Thymus (tissue), 11 donors: ENCODE results near the gene MCTS1. TPM values are rescaled to one million over a fixed set of nuclear protein-coding genes. Genes with fewer than 3 reads are reported as not detected.

ENCODE experiments used
- DNase-seq, 9 donors: peaks; one replicate each; pipeline ENCODE4 v3.0.0-alpha.2; 2013; ENCODE audit warnings: low spot score in 9 of 9, low read depth in 6 of 9, missing footprints in 1 of 9
- H3K27ac ChIP-seq, 2 donors: one replicate each; pipeline ENCODE4 v1.5.1; 2013; ENCODE audit warnings: control low read depth in 1 of 2, low read depth in 1 of 2, low read length in 1 of 2, mild to moderate bottlenecking in 1 of 2, moderate library complexity in 1 of 2
- H3K27me3 ChIP-seq, 2 donors: one replicate each; pipeline ENCODE4 v1.5.1; 2013; ENCODE audit warnings: low read length in 1 of 2; ENCODE audit not compliant: control insufficient read depth in 2 of 2, insufficient read depth in 1 of 2
- H3K36me3 ChIP-seq, 2 donors: one replicate each; pipeline ENCODE4 v1.5.1; 2013; ENCODE audit warnings: low read length in 1 of 2, mild to moderate bottlenecking in 1 of 2, moderate library complexity in 1 of 2; ENCODE audit not compliant: control insufficient read depth in 2 of 2, insufficient read depth in 2 of 2
- H3K4me1 ChIP-seq, 2 donors: one replicate each; pipeline ENCODE4 v1.5.1; 2013; ENCODE audit warnings: low read length in 2 of 2; ENCODE audit not compliant: control insufficient read depth in 2 of 2, insufficient read depth in 2 of 2
- H3K4me3 ChIP-seq, 2 donors: one replicate each; pipeline ENCODE4 v1.5.1; 2013; ENCODE audit warnings: low read length in 2 of 2, control low read depth in 1 of 2, mild to moderate bottlenecking in 1 of 2
- H3K9me3 ChIP-seq, 2 donors: one replicate each; pipeline ENCODE4 v1.5.1; 2013; ENCODE audit warnings: low read length in 1 of 2, mild to moderate bottlenecking in 1 of 2; ENCODE audit not compliant: control insufficient read depth in 2 of 2, insufficient read depth in 1 of 2
- WGBS: extraction: QIAGEN DNeasy Blood & Tissue Kit; methylation state at CpG from one replicate; pipeline ENCODE4 v1.1.7; 2013; 5-methylcytosine and 5-hydroxymethylcytosine counted together
- polyA plus RNA-seq: library from polyadenylated mRNA; stranded (reverse); fragments of 200-250 nt; gene quantifications from one replicate; pipeline ENCODE4 v1.2.3, GENCODE V29; 2013
- total RNA-seq: library from RNA; stranded (reverse); fragments of 120-200 nt; gene quantifications from one replicate; pipeline ENCODE4 v1.2.4, GENCODE V29; 2013
- donor health status: healthy.

The MCTS1 gene
- total and polyA plus RNA-seq, 2 donors: 62.1 to 87.1 TPM

GRCh38 chrX:120653000-120653399 lies 49.1 kb downstream of the MCTS1 start:
- 83% methylated on average over 3 of the region's 3 CpGs for WGBS
- no peaks in the 10 kb centered on the region for H3K27me3 ChIP-seq
- no peak overlapping the region for H3K27ac ChIP-seq
- no peaks in the 10 kb centered on the region for H3K9me3 ChIP-seq
- no peaks in the 10 kb centered on the region for H3K4me1 ChIP-seq
- no peak for DNase-seq
- no peak overlapping the region for H3K4me3 ChIP-seq
- no peaks in the 10 kb centered on the region for H3K36me3 ChIP-seq

DNA sequence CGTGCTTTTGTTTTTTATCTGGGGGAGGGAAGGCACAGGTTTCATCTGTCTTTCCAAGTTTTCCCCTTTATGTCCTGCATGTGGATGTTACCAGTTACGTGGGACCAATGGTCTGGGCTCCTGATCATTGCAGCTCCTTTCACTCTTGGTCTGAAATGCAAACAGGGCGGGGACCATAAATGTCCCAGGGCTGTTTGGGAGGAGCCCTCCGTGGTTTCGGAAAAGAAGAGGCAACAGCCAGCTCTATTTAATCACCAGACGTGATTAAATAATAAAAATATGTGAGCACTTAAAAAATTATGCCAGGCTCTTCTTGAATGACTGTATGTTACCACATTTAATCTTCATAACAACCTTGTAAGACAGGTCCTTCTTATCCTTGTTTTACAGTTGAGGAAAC lies 56.7 kb downstream of the MCTS1 start:
- Histone ChIP-seq H3K4me3 (no peak overlapping the region), H3K9me3 (no peaks in the 10 kb centered on the region), H3K4me1 (no peaks in the 10 kb centered on the region), H3K27ac (no peak overlapping the region), H3K27me3 (no peaks in the 10 kb centered on the region), H3K36me3 (no peaks in the 10 kb centered on the region)
- DNase-seq: no peak
- WGBS: 96% methylated on average over 6 of the region's 6 CpGs

Other genes starting within 250 kb of the MCTS1 start
- 0.05 TPM for gene ATP1B4, start 242.0 kb upstream of the MCTS1 start, total RNA-seq
- 0.05 TPM for gene ATP1B4, start 242.0 kb upstream of the MCTS1 start, polyA plus RNA-seq
- gene LAMP2, start 134.8 kb upstream of the MCTS1 start, total RNA-seq: 77.8 TPM
- 59.9 TPM for gene LAMP2, start 134.8 kb upstream of the MCTS1 start, polyA plus RNA-seq
- 22.9 TPM for gene CUL4B, start 43.1 kb upstream of the MCTS1 start, total RNA-seq
- gene CUL4B, start 43.1 kb upstream of the MCTS1 start, polyA plus RNA-seq: 39.3 TPM
- gene C1GALT1C1, start 26.0 kb downstream of the MCTS1 start, total RNA-seq: 19.5 TPM
- gene C1GALT1C1, start 26.0 kb downstream of the MCTS1 start, polyA plus RNA-seq: 17.4 TPM